Psoas muscle (tissue), 8 donors: Measurements from ENCODE around the gene FAM120B. TPM values are rescaled to one million over a fixed set of nuclear protein-coding genes. Genes with fewer than 3 reads are reported as not detected.

Experiments
- ATAC-seq, 4 donors: fragments of 200-7000 bp; cut with Tn5 transposase; one replicate each; pipeline ENCODE4 v1.9.1; 2020; ENCODE audit warnings: moderate library complexity in 3 of 4, mild to moderate bottlenecking in 2 of 4
- DNase-seq, 2 donors: peaks; one replicate each; pipeline ENCODE4 v3.0.0-alpha.2; 2020
- H3K27ac ChIP-seq: fragments of 200-600 bp; one replicate; pipeline ENCODE4 v1.8.0; 2022
- H3K27me3 ChIP-seq, 3 donors: fragments of 200-600 bp in 1 of 3; one replicate each; pipeline versions ENCODE4 v1.6.1 to v1.8.0; 2013 to 2022; ENCODE audit warnings: low read length in 2 of 3, mild to moderate bottlenecking in 2 of 3, moderate library complexity in 1 of 3; ENCODE audit not compliant: insufficient read depth in 3 of 3
- H3K36me3 ChIP-seq, 2 donors: fragments of 200-600 bp in 1 of 2; one replicate each; pipeline versions ENCODE4 v1.6.1 to v1.8.0; 2013 to 2022; ENCODE audit warnings: low read depth in 1 of 2, mild to moderate bottlenecking in 1 of 2, moderate library complexity in 1 of 2; ENCODE audit not compliant: insufficient read depth in 1 of 2
- H3K4me1 ChIP-seq: fragments of 200-600 bp; one replicate; pipeline ENCODE4 v1.8.0; 2022
- H3K4me3 ChIP-seq: fragments of 200-600 bp; one replicate; pipeline ENCODE4 v1.8.0; 2022; ENCODE audit warnings: mild to moderate bottlenecking
- H3K9me3 ChIP-seq: fragments of 200-600 bp; one replicate; pipeline ENCODE4 v1.8.0; 2022
- CTCF ChIP-seq: fragments of 200-600 bp; IDR thresholded peaks from one replicate; pipeline ENCODE4 v1.8.0; 2022; ENCODE audit warnings: antibody characterized with exemption
- WGBS, 3 donors: extraction: QIAGEN DNeasy Blood & Tissue Kit; methylation state at CpG; one replicate each; pipeline versions ENCODE4 v1.1.6 to v1.1.7; 2013; 5-methylcytosine and 5-hydroxymethylcytosine counted together
- intact Hi-C, 2 donors: fragments of 100-400 bp; cut with DNase I; formaldehyde crosslinking; loops; one replicate each; pipeline versions ENCODE4 v1.11.0 to v1.14.2; 2022
- polyA plus RNA-seq, 3 donors: library from polyadenylated mRNA; stranded (reverse); fragments of 200-250 nt; gene quantifications; one replicate each; pipeline ENCODE4 v1.2.3, GENCODE V29; 2013
- total RNA-seq, 4 donors: library from RNA; stranded (reverse); fragmentation: NEBNext Ultra II Directional in 2 of 4; extraction: Animal tissue kit (Norgen Biotek cat#: 25700) in 2 of 4; gene quantifications; one replicate each; pipeline versions ENCODE4 v1.2.1 to v1.2.4, GENCODE V29; 2021 to 2023
- donor health status: healthy with polysubstance abuse.
- donor health status: DM: no; HTN: no; CAD: no; lungs with moderate emphysema.
- donor health status: Bipolar disorder and iron deficiency.
- donor health status: healthy.
- donor health status: DM: yes; HTN: yes; CAD: no.
- donor health status: DM: no; HTN: no; CAD: no.
- donor health status: DM: no; HTN: no; CAD: no.
- donor health status: DM: yes; HTN: yes; CAD: no.

The FAM120B gene
- total and polyA plus RNA-seq, 7 donors = 9.2 to 24.2 (median 19.4) TPM

GRCh38 chr6:170402318-170403040, 95.9 kb downstream of the FAM120B start:
- no peak overlapping the region for H3K27ac ChIP-seq
- no peak overlapping the region for H3K4me3 ChIP-seq
- no peak for TF ChIP-seq CTCF
- no peaks in the 10 kb centered on the region for H3K27me3 ChIP-seq
- intact Hi-C loops = no loop called here
- H3K36me3 ChIP-seq = peaks cover 0 to 70% of the 10 kb centered on the region in 2 donors
- ATAC-seq (peak in 1 of 4 donors; percentile 44), DNase-seq (no peak)
- WGBS, 3 donors = 68 to 75% (median 69%) methylated on average over 13 of the region's 13 CpGs
- no peaks in the 10 kb centered on the region for H3K4me1 ChIP-seq
- no peaks in the 10 kb centered on the region for H3K9me3 ChIP-seq

- no peak for DNase-seq
Observed at GRCh38 chr6:170403451-170403850, 96.9 kb downstream of the FAM120B start.

GRCh38 chr6:170404036-170404435, 97.5 kb downstream of the FAM120B start:
- no peak for TF ChIP-seq CTCF
- no peaks in the 10 kb centered on the region for H3K9me3 ChIP-seq
- ATAC-seq = no peak
- peaks cover 0 to 59% of the 10 kb centered on the region in 2 donors for H3K36me3 ChIP-seq
- H3K27ac ChIP-seq = no peak overlapping the region
- intact Hi-C loops = no loop called here
- no peak overlapping the region for H3K4me3 ChIP-seq
- DNase-seq = no peak
- H3K27me3 ChIP-seq = no peaks in the 10 kb centered on the region
- 54 to 59% (median 57%) methylated on average over 9 of the region's 9 CpGs for WGBS, 3 donors
- no peaks in the 10 kb centered on the region for H3K4me1 ChIP-seq

More at GRCh38 chr6:170403451-170403850, 96.9 kb downstream of the FAM120B start:
- H3K4me3 ChIP-seq = no peak overlapping the region
- H3K27ac ChIP-seq = no peak overlapping the region
- WGBS, 3 donors = 72 to 82% (median 74%) methylated on average over 3 of the region's 3 CpGs
- TF ChIP-seq CTCF = no peak
- H3K36me3 ChIP-seq = peaks cover 0 to 65% of the 10 kb centered on the region in 2 donors
- no peaks in the 10 kb centered on the region for H3K9me3 ChIP-seq
- peak in 1 of 4 donors; percentile 12 for ATAC-seq
- no peaks in the 10 kb centered on the region for H3K4me1 ChIP-seq
- intact Hi-C loops = no loop called here
- no peaks in the 10 kb centered on the region for H3K27me3 ChIP-seq

- Histone ChIP-seq H3K27me3 (no peaks in the 10 kb centered on the region), H3K27ac (no peak overlapping the region), H3K9me3 (no peaks in the 10 kb centered on the region), H3K4me1 (no peaks in the 10 kb centered on the region), H3K36me3 (peaks cover 0 to 54% of the 10 kb centered on the region in 2 donors), H3K4me3 (no peak overlapping the region)
- no peak for TF ChIP-seq CTCF
- intact Hi-C loops = no loop called here
- no peak for ATAC-seq
- 83 to 89% (median 88%) methylated on average over 6 of the region's 6 CpGs for WGBS, 3 donors
- no peak for DNase-seq
Observed at GRCh38 chr6:170404697-170405096, 98.1 kb downstream of the FAM120B start.
